Measurements from ENCODE around the gene COL5A1.

COL5A1 gene

GRCh38 chr9:134881313-134881670 lies 239.7 kb downstream of the COL5A1 start:
- no peak for DNase-seq (ENCODE audit: low read depth)
- TF ChIP-seq CTCF (conservative IDR thresholded peaks at IDR 0.05; ENCODE audit: control insufficient read depth, insufficient read depth, low read depth, low read length), result no peak
- no peak overlapping the region for H3K4me3 ChIP-seq (ENCODE audit: control insufficient read depth, low read depth, low read length)

- H3K4me3 ChIP-seq (ENCODE audit: control insufficient read depth, low read depth, low read length), result no peak overlapping the region
- DNase-seq (ENCODE audit: low read depth), result no peak
- TF ChIP-seq CTCF (conservative IDR thresholded peaks at IDR 0.05; ENCODE audit: control insufficient read depth, insufficient read depth, low read depth, low read length), result no peak
Observed at GRCh38 chr9:134882204-134882785, 240.7 kb downstream of the COL5A1 start.

- TF ChIP-seq CTCF (conservative IDR thresholded peaks at IDR 0.05; ENCODE audit: control insufficient read depth, insufficient read depth, low read depth, low read length), result no peak
- no peak overlapping the region for H3K4me3 ChIP-seq (ENCODE audit: control insufficient read depth, low read depth, low read length)
- no peak for DNase-seq (ENCODE audit: low read depth)
Observed at GRCh38 chr9:134883040-134883782, 241.6 kb downstream of the COL5A1 start.

DNA sequence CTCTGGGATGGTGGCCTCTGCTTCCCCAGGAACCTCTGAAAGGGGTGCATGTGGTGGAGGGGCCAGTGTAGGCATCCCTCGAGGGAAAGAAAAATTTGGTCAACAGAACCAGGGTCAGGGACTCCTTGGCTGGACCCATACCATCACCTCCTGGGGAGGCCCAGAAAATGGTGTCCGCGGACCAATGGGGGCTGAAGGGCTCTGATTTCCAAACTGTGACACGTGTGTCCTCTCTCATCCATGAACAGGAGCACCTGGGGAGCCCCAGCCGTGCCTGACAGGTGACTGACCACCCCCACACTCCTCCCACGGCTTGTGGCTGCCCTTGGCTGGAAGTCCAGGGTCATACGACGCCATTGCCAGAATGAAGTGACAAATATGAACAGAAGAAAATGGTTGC lies 242.9 kb downstream of the COL5A1 start:
- no peak overlapping the region for H3K4me3 ChIP-seq (ENCODE audit: control insufficient read depth, low read depth, low read length)
- TF ChIP-seq CTCF (conservative IDR thresholded peaks at IDR 0.05; ENCODE audit: control insufficient read depth, insufficient read depth, low read depth, low read length), result no peak
- DNase-seq (ENCODE audit: low read depth), result no peak

DNA sequence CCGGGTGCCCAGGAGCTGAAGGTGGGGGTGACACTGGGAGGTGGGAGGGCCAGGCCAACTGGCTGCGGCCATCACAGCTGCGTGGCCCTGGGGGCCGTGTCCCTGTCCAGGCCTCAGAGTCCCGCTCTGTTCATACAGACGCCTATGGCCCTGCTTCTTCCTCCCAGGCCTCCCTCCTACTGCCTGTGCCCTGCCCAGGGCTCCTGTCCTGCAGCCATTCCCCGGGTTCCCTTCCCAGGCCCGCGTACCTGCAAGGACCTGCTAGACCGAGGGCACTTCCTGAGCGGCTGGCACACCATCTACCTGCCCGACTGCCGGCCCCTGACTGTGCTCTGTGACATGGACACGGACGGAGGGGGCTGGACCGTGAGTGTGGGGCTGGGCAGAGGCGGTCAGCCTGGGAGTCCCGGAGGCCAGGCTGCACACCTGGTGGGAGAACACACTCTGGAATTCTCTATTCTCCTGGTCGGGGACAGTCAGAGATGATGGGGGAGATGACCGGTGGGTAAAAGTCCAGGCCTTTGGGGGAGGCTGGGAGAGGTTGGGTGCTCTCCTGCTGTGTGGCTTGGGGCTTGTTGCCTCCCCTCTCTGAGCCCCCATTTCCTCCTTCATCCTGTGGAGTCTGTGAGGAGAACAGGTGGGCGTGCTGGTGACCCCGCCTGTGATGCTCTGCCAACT lies 243.5 kb downstream of the COL5A1 start:
- TF ChIP-seq CTCF (conservative IDR thresholded peaks at IDR 0.05; ENCODE audit: control insufficient read depth, insufficient read depth, low read depth, low read length), result no peak
- DNase-seq (ENCODE audit: low read depth), result no peak
- H3K4me3 ChIP-seq (ENCODE audit: control insufficient read depth, low read depth, low read length), result no peak overlapping the region

GRCh38 chr9:134885679-134886412 lies 244.2 kb downstream of the COL5A1 start:
- no peak for TF ChIP-seq CTCF (conservative IDR thresholded peaks at IDR 0.05; ENCODE audit: control insufficient read depth, insufficient read depth, low read depth, low read length)
- no peak overlapping the region for H3K4me3 ChIP-seq (ENCODE audit: control insufficient read depth, low read depth, low read length)
- DNase-seq (ENCODE audit: low read depth), result no peak
